ENCODE measurements around the gene PSORS1C2.

The PSORS1C2 gene

GRCh38 chr6:31140643-31141042 is 1.8 kb upstream of the PSORS1C2 start:
- DNase-seq (ENCODE audit: low read depth, low spot score): no peak

DNA sequence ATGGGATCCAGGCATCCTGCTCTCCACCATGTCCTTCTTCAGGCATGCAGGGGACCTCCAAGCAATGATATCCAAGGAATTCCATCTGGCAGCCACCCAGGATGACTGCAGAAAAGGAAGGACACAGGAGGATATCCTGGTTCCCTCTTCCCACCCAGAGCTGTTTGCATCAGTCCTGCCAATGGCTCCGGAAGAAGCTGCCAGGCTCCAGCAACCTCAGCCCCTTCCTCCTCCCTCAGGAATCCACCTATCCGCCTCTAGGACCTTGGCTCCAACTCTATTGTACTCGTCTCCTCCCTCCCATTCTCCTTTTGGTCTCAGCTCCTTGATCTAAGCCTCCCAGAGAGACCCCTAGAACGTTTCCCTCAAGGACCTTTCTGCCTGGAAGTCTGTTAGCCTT is 733 bp upstream of the PSORS1C2 start:
- DNase-seq (ENCODE audit: low read depth, low spot score): no peak

DNA sequence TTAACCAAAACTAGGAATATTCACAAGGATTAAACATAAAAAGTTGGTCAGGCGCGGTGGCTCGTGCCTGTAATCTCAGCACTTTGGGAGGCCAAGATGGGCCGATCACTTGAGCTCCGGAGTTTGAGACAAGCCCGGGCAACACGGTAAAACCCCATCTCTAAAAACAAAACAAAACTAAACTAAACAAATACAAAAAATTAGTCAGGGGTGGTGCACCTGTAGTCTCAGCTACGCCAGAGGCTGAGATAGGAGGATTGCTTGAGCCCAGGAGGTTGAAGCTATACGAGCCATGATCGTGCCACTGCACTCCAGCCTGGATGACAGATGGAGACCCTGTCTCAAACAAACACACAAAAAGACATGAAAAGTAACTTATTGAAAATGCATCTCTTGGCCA is 3.2 kb downstream of the PSORS1C2 start:
- DNase-seq (ENCODE audit: low read depth, low spot score): no peak

DNA sequence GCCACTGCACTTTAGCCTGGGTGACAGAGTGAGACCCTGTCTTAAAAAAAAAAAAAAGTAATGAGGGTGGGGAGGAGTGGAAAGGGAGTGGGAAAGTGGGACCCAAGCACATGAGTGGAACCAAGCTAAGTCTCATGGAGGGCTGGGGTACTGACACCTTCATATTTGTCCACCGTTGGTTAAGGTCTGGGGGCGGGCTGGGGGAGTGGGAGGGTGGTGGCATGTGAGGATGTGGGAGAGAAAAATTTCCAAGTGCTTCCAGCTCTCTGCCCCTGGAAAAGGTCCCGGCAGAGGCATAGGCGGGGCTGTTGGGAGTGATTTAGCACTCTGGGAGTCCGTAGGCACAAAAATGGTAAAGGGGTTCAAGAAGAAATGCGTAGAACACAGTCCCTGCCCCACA is 6.1 kb downstream of the PSORS1C2 start:
- no peak for DNase-seq (ENCODE audit: low read depth, low spot score)

- DNase-seq (ENCODE audit: low read depth, low spot score): no peak
Observed at GRCh38 chr6:31131595-31131994, 7.3 kb downstream of the PSORS1C2 start.

DNA sequence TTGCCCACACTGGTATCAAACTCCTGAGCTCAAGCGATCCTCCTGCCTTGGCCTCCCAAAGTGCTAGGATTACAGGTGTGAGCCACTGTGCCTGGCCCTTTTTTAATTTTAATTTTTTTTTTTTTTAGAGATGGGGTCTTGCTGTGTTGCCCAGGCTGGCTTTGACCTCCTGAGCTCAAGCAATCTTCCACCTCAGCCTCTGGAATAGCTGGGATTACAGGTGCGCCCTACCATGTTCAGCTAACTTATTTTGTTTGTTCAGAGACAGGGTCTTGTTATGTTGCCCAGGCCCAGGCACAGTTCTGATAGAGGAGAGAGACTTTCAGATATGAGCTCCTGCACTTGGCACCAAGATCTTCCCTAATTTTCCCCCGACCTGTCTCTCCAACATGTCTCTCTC is 8.1 kb downstream of the PSORS1C2 start:
- no peak for DNase-seq (ENCODE audit: low read depth, low spot score)

DNA sequence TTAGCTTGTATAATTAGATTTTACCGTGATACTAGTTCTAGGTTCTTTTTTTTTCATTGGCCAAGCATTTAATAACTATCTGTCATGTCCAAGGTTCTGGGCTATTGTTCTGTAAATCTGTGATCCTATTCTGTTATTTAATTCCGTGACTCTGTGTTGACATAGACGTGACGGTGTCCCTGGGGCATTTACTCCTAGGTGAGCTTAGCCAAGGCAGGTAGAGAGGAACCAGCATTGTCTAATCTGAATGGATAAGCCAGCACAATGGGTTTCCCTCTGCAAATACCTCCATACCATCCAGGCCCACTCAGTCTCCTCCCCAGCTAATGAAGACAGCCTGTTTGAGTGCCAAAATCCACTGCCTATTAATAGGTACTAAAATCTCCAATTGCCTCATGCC is 9.7 kb downstream of the PSORS1C2 start:
- no peak for DNase-seq (ENCODE audit: low read depth, low spot score)

- DNase-seq (ENCODE audit: low read depth, low spot score): peak; percentile 51
Observed at GRCh38 chr6:31128093-31128676, 10.7 kb downstream of the PSORS1C2 start.

GRCh38 chr6:31126396-31127175 is 12.3 kb downstream of the PSORS1C2 start:
- DNase-seq (ENCODE audit: low read depth, low spot score): no peak

DNA sequence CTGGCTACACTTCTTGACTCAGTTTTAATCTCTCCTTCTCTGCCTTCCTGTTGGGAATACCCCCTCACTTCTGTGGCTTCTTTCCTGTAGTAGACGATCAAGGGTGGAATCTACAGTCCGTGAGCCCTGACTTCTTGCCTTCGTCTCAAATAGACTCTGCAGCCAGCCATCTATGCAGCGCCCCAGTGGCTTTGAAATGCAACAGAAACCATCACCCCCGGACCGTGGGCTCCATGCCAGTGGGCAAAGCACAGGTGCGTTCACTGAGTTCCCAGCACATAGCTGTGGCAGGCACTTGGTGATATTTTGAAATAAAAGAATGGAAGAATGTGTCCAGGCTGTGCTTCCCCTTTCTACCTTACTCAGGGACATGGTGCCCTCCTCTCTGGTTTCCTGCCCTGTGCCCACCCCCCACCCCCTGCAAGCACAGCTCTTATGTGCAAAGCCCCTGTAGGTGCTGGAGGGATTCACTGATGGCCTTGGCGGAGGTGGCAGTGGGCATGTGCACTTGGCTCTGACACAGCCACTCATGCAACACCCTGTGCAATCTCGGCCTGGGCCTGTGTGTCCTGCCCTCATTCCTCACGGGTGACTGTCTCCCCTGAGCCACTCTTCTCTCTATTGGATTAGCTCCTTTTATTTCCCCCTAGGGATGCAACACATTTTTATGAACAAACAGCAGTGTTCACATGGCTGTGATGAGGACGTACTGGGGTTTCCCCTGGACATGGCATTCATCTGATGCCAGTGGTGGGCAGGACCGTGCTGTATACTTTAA is 13.1 kb downstream of the PSORS1C2 start:
- no peak for DNase-seq (ENCODE audit: low read depth, low spot score)

- no peak for DNase-seq (ENCODE audit: low read depth, low spot score)
Observed at GRCh38 chr6:31125162-31125561, 13.7 kb downstream of the PSORS1C2 start.

DNA sequence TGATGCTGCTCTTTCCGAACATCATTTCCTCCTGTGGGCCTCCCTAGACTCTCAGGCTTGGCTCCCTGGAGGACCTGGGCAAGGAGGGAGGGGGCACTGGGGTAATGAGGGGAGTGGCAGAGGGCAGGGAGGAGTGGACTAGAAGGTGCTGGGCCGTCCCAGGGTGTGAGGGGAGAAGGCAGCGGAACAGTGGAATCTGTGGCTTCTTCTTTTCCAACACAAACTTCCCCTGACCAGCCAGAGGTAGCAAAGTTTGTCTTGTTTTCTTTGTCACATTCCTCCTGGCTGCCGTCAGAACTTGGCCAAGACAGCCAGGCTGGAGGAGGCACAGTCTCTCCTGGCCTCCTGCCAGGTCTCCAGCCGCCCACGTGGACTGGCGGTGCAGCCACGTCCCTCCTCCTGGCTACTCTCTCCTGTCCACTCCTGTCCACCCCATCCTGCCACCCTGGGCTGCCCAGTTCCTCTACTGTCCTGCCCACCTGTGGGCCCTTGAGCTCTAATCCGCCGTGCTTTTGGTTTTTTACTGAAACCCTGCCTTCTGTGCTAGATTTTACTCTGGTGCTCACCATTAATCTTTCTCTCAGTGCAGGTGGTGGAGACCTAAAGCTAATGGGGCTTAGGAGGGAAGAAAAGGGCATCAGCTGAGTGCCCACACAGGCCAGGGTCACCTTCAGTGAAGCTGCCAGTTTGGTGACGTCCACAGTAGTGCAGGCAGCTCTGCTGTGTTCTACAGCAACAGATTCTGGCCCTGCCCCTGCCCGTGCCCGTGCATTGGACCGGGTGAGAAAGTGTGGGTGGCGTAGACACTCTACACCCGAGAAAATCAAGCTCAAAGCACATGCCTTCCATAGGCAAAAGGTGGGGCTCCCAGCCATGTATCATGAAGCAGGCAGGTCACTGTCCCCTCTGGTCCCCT is 15.8 kb downstream of the PSORS1C2 start:
- DNase-seq (ENCODE audit: low read depth, low spot score): no peak

GRCh38 chr6:31121131-31121790 is 17.6 kb downstream of the PSORS1C2 start:
- no peak for DNase-seq (ENCODE audit: low read depth, low spot score)

DNA sequence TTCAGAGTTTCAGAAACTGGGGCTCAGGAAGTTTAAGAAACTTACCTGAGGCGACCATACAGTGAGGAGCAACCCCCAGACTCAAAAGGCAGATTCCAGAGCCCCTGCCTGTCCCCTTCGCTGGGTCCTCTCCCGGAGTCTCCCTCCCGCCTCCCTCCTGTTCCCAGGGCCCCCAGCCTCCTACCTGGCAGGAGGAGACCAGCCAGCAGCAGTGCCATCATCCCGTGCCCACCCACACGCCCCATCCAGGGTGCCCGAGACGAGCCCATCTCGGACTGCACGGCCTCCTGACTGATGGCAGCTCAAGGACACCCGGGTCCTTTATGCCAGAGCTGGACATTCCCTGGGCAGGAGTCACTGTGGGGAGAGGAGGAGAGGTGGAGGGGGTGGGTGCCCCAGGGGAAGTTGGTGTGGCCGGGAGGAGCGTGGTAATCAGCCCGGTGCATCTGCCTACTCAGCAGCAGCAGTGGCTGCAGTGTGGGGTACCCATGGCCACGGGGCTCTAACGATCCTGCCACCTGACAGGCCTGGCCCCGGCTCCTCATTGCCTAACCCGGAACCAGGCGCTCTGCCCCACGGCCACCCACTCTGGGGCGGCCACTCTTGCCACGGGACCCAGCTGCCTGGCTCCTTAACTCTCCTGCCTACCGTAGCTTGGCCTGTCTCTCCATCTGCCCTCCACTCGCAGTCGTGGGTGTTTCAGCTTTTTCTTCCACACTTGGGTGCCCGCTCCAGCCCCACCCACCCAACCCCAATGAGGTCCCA is 18.5 kb downstream of the PSORS1C2 start, which contains the start of gene CDSN:
Gene CDSN, minus strand, starts transcription at position 296 of the 765 bp plus-strand sequence. Its CDS starts 27 bp downstream, at position 269.
- DNase-seq (ENCODE audit: low read depth, low spot score): no peak

- no peak for DNase-seq (ENCODE audit: low read depth, low spot score)
Observed at GRCh38 chr6:31118178-31118577, 20.7 kb downstream of the PSORS1C2 start.

DNA sequence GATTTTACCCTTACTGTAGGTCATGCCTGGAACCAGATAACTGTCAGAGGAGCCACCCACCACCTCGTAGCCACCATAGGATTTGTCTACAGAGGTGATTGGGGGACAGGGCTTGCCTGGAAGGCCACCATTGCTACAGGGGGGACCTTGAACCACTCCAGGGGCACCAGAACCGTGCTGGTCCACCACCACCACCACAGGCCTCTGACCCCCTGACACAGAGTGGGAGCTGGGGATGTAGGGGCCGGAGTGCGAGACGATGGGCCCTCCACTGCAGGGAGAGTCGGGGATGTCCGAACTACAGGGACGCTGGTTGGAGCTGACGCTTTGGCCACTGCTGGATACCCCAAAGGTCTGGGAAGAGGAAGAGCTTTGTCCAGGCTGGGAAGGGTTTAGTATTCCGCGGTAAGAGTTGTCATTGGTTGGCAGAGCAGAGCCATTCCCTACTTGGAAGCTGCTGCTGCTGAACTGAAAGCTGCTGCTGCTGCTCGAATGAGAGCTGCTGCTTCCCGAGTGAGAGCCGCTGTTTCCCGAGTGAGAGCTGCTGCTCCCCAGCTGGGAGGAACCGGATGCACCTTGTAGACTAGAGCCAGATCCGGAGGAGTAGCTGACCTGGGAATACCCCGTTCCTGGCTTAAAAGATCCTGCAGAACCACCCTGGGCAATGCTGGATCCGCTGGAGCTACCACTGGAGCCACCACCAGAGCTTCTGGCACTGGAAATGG is 22.0 kb downstream of the PSORS1C2 start:
- DNase-seq (ENCODE audit: low read depth, low spot score): no peak

DNA sequence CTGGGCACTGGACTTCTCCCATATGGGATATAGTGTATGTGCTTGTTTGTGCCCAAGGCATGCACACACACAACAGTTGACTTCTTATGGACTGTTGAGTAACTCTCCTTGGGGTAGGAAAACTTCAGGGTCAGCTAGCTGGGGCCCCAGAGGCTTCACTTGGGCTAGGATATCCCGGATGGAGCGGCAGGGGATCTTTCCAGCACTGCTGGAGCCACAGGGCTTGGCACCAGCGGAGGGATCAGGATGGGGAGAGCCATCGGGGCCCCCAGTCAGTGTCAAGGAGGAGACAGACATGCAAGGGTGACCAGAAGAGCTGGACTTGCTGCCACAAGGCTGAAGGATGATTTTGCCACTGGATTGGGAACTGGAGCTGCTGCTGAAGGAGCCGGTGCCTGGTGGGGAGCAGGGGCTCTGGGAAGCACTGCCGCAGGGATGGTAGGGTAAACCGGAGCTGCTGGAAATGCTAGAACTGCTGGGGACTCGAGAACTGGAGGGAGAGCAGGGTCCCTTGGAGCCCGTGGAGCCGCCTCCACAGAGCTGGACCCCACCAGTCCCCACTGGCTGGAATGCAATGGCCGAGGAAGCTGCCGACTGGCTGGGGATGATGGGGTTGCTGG is 22.8 kb downstream of the PSORS1C2 start:
- DNase-seq (ENCODE audit: low read depth, low spot score): no peak

- no peak for DNase-seq (ENCODE audit: low read depth, low spot score)
Observed at GRCh38 chr6:31114970-31115849, 23.7 kb downstream of the PSORS1C2 start.
